Natural killer cell (primary cell): Measurements from ENCODE around the gene MAGEC2. TPM values are rescaled to one million over a fixed set of nuclear protein-coding genes. Genes with fewer than 3 reads are reported as not detected.

Experiments used
- ATAC-seq, 3 donors: fragments of 150-1000 bp in 2 of 3; fragments of 200-7000 bp in 1 of 3; cut with Tn5 transposase; 1 replicate in 1 of 3; 2 replicates in 2 of 3; pipeline ENCODE4 v1.10.0; 2021; ENCODE audit warnings: mild to moderate bottlenecking in 2 of 3, moderate library complexity in 2 of 3
- DNase-seq, 2 donors: peaks; one replicate each; pipeline versions ENCODE4 v3.0.0 to v3.0.0-alpha.2; 2013 to 2021; ENCODE audit warnings: mixed read lengths in 1 of 2
- H3K27ac ChIP-seq: one replicate; pipeline ENCODE4 v1.5.1; 2013; ENCODE audit warnings: mild to moderate bottlenecking, low read length
- H3K27me3 ChIP-seq: one replicate; pipeline ENCODE4 v1.6.1; 2013; ENCODE audit warnings: low read length; ENCODE audit not compliant: control insufficient read depth, insufficient read depth
- H3K36me3 ChIP-seq: one replicate; pipeline ENCODE4 v1.6.1; 2013; ENCODE audit warnings: low read length; ENCODE audit not compliant: control insufficient read depth, insufficient read depth
- H3K4me1 ChIP-seq: one replicate; pipeline ENCODE4 v1.6.1; 2013; ENCODE audit warnings: low read length; ENCODE audit not compliant: control insufficient read depth, insufficient read depth
- H3K4me3 ChIP-seq: one replicate; pipeline ENCODE4 v1.5.1; 2013; ENCODE audit warnings: low read length
- H3K9me3 ChIP-seq: one replicate; pipeline ENCODE4 v1.6.1; 2013; ENCODE audit warnings: low read length; ENCODE audit not compliant: control insufficient read depth, insufficient read depth
- H3K27ac Mint-ChIP-seq, 2 donors: one replicate each; pipeline ENCODE4 v1.8.0; 2022; ENCODE audit warnings: mild to moderate bottlenecking in 2 of 2, mixed read lengths in 2 of 2, moderate library complexity in 1 of 2
- H3K27me3 Mint-ChIP-seq, 2 donors: one replicate each; pipeline ENCODE4 v1.8.0; 2022; ENCODE audit warnings: low read depth in 2 of 2, mixed read lengths in 2 of 2
- H3K36me3 Mint-ChIP-seq: one replicate; pipeline ENCODE4 v1.8.0; 2022; ENCODE audit warnings: mixed read lengths
- H3K4me1 Mint-ChIP-seq, 2 donors: one replicate each; pipeline ENCODE4 v1.8.0; 2022; ENCODE audit warnings: mixed read lengths in 2 of 2
- H3K4me3 Mint-ChIP-seq: one replicate; pipeline ENCODE4 v1.8.0; 2022; ENCODE audit warnings: mild to moderate bottlenecking, moderate library complexity, mixed read lengths
- H3K9me3 Mint-ChIP-seq, 2 donors: one replicate each; pipeline ENCODE4 v1.8.0; 2022; ENCODE audit warnings: mixed read lengths in 2 of 2
- CTCF ChIP-seq: fragments of 200-600 bp; IDR thresholded peaks from one replicate; pipeline ENCODE4 v1.8.0; 2022; ENCODE audit warnings: antibody characterized with exemption
- WGBS: methylation state at CpG from one replicate; pipeline ENCODE4 v1.1.7; 2013; ENCODE audit warnings: missing lambda C conversion rate; ENCODE audit not compliant: insufficient coverage; 5-methylcytosine and 5-hydroxymethylcytosine counted together
- intact Hi-C: fragments of 100-400 bp; cut with micrococcal nuclease; formaldehyde crosslinking; loops from one replicate; pipeline ENCODE4 v1.14.2; 2022
- total RNA-seq, 4 donors: library from RNA; stranded (reverse); fragments of 120-200 nt in 1 of 4; gene quantifications; one replicate each; pipeline versions ENCODE4 v1.2.3 to v1.2.4, GENCODE V29; 2013 to 2022

MAGEC2 gene
- total RNA-seq, 3 donors from 2014 or later (not counting 1 experiment from before 2014, with no cell fraction given), result not detected

DNA sequence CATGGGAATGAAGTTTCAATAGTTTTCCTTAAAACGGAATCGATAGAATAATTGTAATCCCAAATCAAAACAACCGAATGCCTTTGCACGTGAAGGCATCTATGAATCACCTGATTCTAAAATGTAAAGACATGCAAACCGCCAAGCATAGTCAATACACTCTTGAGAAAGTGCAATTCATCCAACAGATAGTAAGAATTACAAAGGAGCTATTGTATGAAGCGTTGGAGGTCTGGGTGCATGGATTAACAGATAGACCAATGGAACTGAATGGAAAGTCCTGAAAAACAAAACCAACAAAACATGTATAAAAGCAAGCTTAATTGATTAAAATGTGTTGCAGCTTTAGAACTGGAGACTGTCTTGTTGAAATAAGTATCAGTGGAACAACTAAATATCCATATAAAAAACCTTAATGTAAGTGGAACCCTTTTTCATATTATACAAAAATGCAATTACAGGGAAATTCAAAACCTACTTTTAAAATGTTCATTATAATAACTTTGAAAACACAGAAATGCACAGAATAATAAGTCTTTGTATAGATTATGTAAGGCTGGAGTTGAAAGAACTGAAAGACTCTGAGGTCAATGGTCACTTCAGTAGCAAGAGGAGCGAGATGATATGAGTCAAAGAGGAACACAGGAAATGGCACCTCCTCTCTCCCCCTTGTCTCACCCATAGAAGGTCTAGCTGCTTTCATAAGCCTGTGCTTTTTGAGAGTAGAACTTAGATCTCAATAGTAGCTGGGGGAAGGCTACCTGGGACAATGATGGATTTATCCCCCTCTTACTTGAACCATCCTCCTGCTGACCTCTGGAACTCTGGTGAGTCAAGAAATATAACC is 20.1 kb downstream of the MAGEC2 start:
- Histone ChIP-seq H3K27ac (no peak overlapping the region), H3K27me3 (no peaks in the 10 kb centered on the region), H3K9me3 (no peaks in the 10 kb centered on the region), H3K36me3 (no peaks in the 10 kb centered on the region), H3K4me3 (no peak overlapping the region), H3K4me1 (no peaks in the 10 kb centered on the region)
- intact Hi-C loops, result no loop called here
- H3K27me3 Mint-ChIP-seq, result peaks cover 0 to 8% of the 10 kb centered on the region in 2 donors
- H3K36me3 Mint-ChIP-seq, result no peaks in the 10 kb centered on the region
- 90% methylated on average over 4 of the region's 7 CpGs for WGBS
- peaks cover 0 to 6% of the 10 kb centered on the region in 2 donors for H3K9me3 Mint-ChIP-seq
- no peak overlapping the region for H3K4me3 Mint-ChIP-seq
- DNase-seq (no peak), ATAC-seq (no peak)
- H3K27ac Mint-ChIP-seq, result no peak overlapping the region
- no peaks in the 10 kb centered on the region for H3K4me1 Mint-ChIP-seq
- TF ChIP-seq CTCF, result no peak

GRCh38 chrX:142156567-142156966 is 48.5 kb downstream of the MAGEC2 start:
- 93% methylated on average over 10 of the region's 10 CpGs for WGBS
- Mint-ChIP-seq H3K27ac (no peak overlapping the region), H3K9me3 (peaks cover 7 to 9% of the 10 kb centered on the region in 2 donors), H3K4me3 (no peak overlapping the region), H3K36me3 (no peaks in the 10 kb centered on the region), H3K27me3 (no peaks in the 10 kb centered on the region), H3K4me1 (no peaks in the 10 kb centered on the region)
- Histone ChIP-seq H3K27me3 (no peaks in the 10 kb centered on the region), H3K9me3 (peaks cover 4% of the 10 kb centered on the region), H3K4me1 (no peaks in the 10 kb centered on the region), H3K27ac (no peak overlapping the region), H3K4me3 (no peak overlapping the region), H3K36me3 (no peaks in the 10 kb centered on the region)
- DNase-seq, result no peak
- no peak for TF ChIP-seq CTCF
- no peak for ATAC-seq
- intact Hi-C loops, result no loop called here
